ENCODE results near the gene TXNDC11.
A peak's percentile ranks its signal among the peaks of the same experiment; 100 is the strongest.

TXNDC11 gene

GRCh38 chr16:11679941-11680911, 62.4 kb downstream of the TXNDC11 start:
- no peak for TF ChIP-seq CTCF (IDR thresholded peaks at IDR 0.05; ENCODE audit: low read depth, low read length)
- no peak for DNase-seq
- H3K9me3 ChIP-seq (ENCODE audit: severe bottlenecking): no peaks in the 10 kb centered on the region
- peaks cover 98% of the 10 kb centered on the region for H3K36me3 ChIP-seq
- no peaks in the 10 kb centered on the region for H3K27me3 ChIP-seq (ENCODE audit: insufficient read depth, low read depth, severe bottlenecking)
- H3K27ac ChIP-seq: peak overlapping the region; percentile 38
- no peak overlapping the region for H3K4me3 ChIP-seq (ENCODE audit: low read depth, low read length)

GRCh38 chr16:11679250-11679649, 63.4 kb downstream of the TXNDC11 start:
- no peak for DNase-seq
- peak overlapping the region; percentile 38; the same call in 1 of the 2 replicates for H3K27ac ChIP-seq
- H3K27me3 ChIP-seq (ENCODE audit: insufficient read depth, low read depth, severe bottlenecking): no peaks in the 10 kb centered on the region
- TF ChIP-seq CTCF (IDR thresholded peaks at IDR 0.05; ENCODE audit: low read depth, low read length): no peak
- H3K9me3 ChIP-seq (ENCODE audit: severe bottlenecking): no peaks in the 10 kb centered on the region
- H3K36me3 ChIP-seq: peaks cover 93% of the 10 kb centered on the region
- no peak overlapping the region for H3K4me3 ChIP-seq (ENCODE audit: low read depth, low read length)

- Histone ChIP-seq H3K27ac (no peak overlapping the region), H3K27me3 (ENCODE audit: insufficient read depth, low read depth, severe bottlenecking) (no peaks in the 10 kb centered on the region), H3K4me3 (ENCODE audit: low read depth, low read length) (no peak overlapping the region), H3K36me3 (peaks cover 87% of the 10 kb centered on the region), H3K9me3 (ENCODE audit: severe bottlenecking) (no peaks in the 10 kb centered on the region)
- no peak for DNase-seq
- TF ChIP-seq CTCF (IDR thresholded peaks at IDR 0.05; ENCODE audit: low read depth, low read length): no peak
Measured at GRCh38 chr16:11677959-11678881, 64.4 kb downstream of the TXNDC11 start.

- no peak overlapping the region for H3K4me3 ChIP-seq (ENCODE audit: low read depth, low read length)
- no peaks in the 10 kb centered on the region for H3K9me3 ChIP-seq (ENCODE audit: severe bottlenecking)
- H3K36me3 ChIP-seq: peaks cover 79% of the 10 kb centered on the region
- no peak for TF ChIP-seq CTCF (IDR thresholded peaks at IDR 0.05; ENCODE audit: low read depth, low read length)
- no peaks in the 10 kb centered on the region for H3K27me3 ChIP-seq (ENCODE audit: insufficient read depth, low read depth, severe bottlenecking)
- no peak overlapping the region; the same call in 1 of the 2 replicates for H3K27ac ChIP-seq
- DNase-seq: no peak
Measured at GRCh38 chr16:11677451-11677951, 65.2 kb downstream of the TXNDC11 start.

GRCh38 chr16:11676799-11677198, 65.9 kb downstream of the TXNDC11 start:
- H3K27me3 ChIP-seq (ENCODE audit: insufficient read depth, low read depth, severe bottlenecking): no peaks in the 10 kb centered on the region
- H3K36me3 ChIP-seq: peaks cover 72% of the 10 kb centered on the region
- no peak for DNase-seq
- no peak overlapping the region for H3K4me3 ChIP-seq (ENCODE audit: low read depth, low read length)
- H3K27ac ChIP-seq: no peak overlapping the region; the same call in 1 of the 2 replicates
- no peak for TF ChIP-seq CTCF (IDR thresholded peaks at IDR 0.05; ENCODE audit: low read depth, low read length)
- H3K9me3 ChIP-seq (ENCODE audit: severe bottlenecking): no peaks in the 10 kb centered on the region

Measured in WERI-Rb-1 (cell line).